Tracheal epithelial cell (primary cell): ENCODE data around the gene TCN1. TPM values are rescaled to one million over a fixed set of nuclear protein-coding genes. Genes with fewer than 3 reads are reported as not detected.

Source experiments
- total RNA-seq: library from RNA; depleted of rRNA; stranded (reverse); fragments of >200 nt; gene quantifications from 2 replicates; pipeline ENCODE4 v1.2.1, GENCODE V29; 2014

The TCN1 gene, protein sequence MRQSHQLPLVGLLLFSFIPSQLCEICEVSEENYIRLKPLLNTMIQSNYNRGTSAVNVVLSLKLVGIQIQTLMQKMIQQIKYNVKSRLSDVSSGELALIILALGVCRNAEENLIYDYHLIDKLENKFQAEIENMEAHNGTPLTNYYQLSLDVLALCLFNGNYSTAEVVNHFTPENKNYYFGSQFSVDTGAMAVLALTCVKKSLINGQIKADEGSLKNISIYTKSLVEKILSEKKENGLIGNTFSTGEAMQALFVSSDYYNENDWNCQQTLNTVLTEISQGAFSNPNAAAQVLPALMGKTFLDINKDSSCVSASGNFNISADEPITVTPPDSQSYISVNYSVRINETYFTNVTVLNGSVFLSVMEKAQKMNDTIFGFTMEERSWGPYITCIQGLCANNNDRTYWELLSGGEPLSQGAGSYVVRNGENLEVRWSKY
- 3.9 and 14.9 TPM in 2 replicates for total RNA-seq

DNA sequence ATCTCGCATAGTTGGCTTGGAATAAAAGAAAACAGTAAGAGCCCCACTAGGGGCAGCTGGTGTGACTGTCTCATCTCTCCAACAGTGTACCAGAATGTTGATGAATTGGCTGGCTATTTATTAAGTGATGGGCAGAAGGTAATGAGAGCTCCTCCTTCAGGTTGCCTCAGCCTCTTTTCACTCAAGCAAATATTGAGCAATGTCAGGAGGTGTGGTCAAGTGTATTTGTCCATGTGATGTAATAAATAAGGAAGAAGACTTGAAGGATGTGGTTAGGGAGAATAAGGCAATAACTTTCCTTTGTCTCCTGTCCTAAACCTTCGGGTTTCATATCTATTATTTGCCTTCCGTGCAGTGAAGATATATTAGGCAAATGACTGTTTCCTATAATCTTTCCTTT, at the start of gene TCN1:
Gene TCN1, minus strand, starts transcription at position 91 of the 400 bp plus-strand sequence. Its CDS starts 17 bp downstream, at position 74.

DNA sequence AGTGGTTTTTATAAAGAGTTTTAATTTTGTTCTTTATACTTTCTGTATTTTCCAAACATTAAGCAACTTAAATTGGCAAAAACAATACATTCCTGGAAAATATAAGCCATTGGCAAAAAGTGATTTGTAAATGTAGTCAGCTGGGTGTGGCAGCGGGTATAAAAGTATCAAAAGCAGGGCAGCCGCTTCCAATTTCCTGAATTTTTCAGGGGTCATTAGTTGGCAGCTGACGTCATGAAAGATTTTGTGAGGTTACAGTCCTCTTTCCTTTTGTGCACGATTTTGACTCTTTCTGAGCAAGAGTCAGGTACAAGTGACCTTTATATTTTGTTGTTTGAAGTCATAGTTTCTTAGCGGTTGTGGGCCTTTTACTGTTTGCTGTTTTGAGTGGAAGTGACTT, 12.3 kb upstream of the TCN1 start, which contains the start of gene OOSP3:
Gene OOSP3, plus strand, starts transcription at position 208 of the 400 bp plus-strand sequence. Its CDS starts 27 bp downstream, at position 235.

GRCh38 chr11:59845399-59845798, 20.9 kb downstream of the TCN1 start, which contains the start of gene CBLIF:
TSS of gene CBLIF (minus strand) at chr11:59845499. CDS start at chr11:59845453, 46 bp downstream.

GRCh38 chr11:59810189-59810910, 55.9 kb downstream of the TCN1 start, which contains the start of gene MRPL16:
TSS of gene MRPL16 (minus strand) at chr11:59810778. CDS start at chr11:59810658, 120 bp downstream.

Other genes with a start within 250 kb of the TCN1 start
- gene PATL1, start 197.4 kb downstream of the TCN1 start, total RNA-seq = 4.0 and 7.2 TPM in 2 replicates
- not detected in 2 replicates for gene OR10V1, start 152.6 kb downstream of the TCN1 start, total RNA-seq
- 40.3 and 55.2 TPM in 2 replicates for gene STX3, start 111.1 kb downstream of the TCN1 start, total RNA-seq
- 27.7 and 28.0 TPM in 2 replicates for gene MRPL16, start 55.7 kb downstream of the TCN1 start, total RNA-seq
- not detected in 2 replicates for gene CBLIF, start 21.0 kb downstream of the TCN1 start, total RNA-seq
- gene OOSP3, start 12.3 kb upstream of the TCN1 start, total RNA-seq = not detected in 2 replicates
- gene OOSP1, start 71.9 kb upstream of the TCN1 start, total RNA-seq = not detected in 2 replicates
- gene OOSP4A, start 97.5 kb upstream of the TCN1 start, total RNA-seq = not detected in 2 replicates
- gene OOSP4B, start 150.7 kb upstream of the TCN1 start, total RNA-seq = not detected in 2 replicates
- gene OOSP2, start 173.9 kb upstream of the TCN1 start, total RNA-seq = not detected in 2 replicates
- not detected in 2 replicates for gene MS4A3, start 190.2 kb upstream of the TCN1 start, total RNA-seq
- gene MS4A2, start 222.2 kb upstream of the TCN1 start, total RNA-seq = not detected in 2 replicates